HTERT RPE-1 (cell line): ENCODE measurements around the gene PCDHGB2.
"Not testable (repeated sequence)": the region's sequence is repeated elsewhere in the genome, so short reads cannot be mapped to it uniquely, and the experiment has no call there.

Source experiments
- in situ Hi-C: fragments of 300-500 bp; cut with MboI; formaldehyde crosslinking; loops from 4 replicates; pipeline ENCODE4 v1.14.3; 2020; ENCODE audit warnings: low sequenced_read_pairs

Gene PCDHGB2

GRCh38 chr5:141349917-141350619 is 9.7 kb upstream of the PCDHGB2 start, which contains the start of gene PCDHGB1:
Gene PCDHGB1, plus strand, starts transcription at chr5:141350099. Its CDS starts 162 bp downstream, at chr5:141350261.
- in situ Hi-C loops, result no loop called here

GRCh38 chr5:141351591-141351990 is 8.2 kb upstream of the PCDHGB2 start:
- in situ Hi-C loops, result no loop called here

- in situ Hi-C loops, result no loop called here
Measured at GRCh38 chr5:141354900-141355469, 4.8 kb upstream of the PCDHGB2 start, which contains the start of gene PCDHGA4. Gene PCDHGA4, plus strand, starts transcription at chr5:141355021. Its CDS starts 87 bp downstream, at chr5:141355108.

- in situ Hi-C loops, result no loop called here
Measured at GRCh38 chr5:141355641-141356040, 4.2 kb upstream of the PCDHGB2 start.

GRCh38 chr5:141356133-141356532 is 3.7 kb upstream of the PCDHGB2 start:
- in situ Hi-C loops, result no loop called here

- in situ Hi-C loops, result no loop called here
Measured at GRCh38 chr5:141356950-141357349, 2.8 kb upstream of the PCDHGB2 start.

GRCh38 chr5:141360685-141361084 is 891 bp downstream of the PCDHGB2 start:
- in situ Hi-C loops, result no loop called here

GRCh38 chr5:141362719-141363118 is 2.9 kb downstream of the PCDHGB2 start:
- in situ Hi-C loops, result no loop called here

GRCh38 chr5:141363952-141364660 is 4.3 kb downstream of the PCDHGB2 start, which contains the start of gene PCDHGA5:
Gene PCDHGA5, plus strand, starts transcription at chr5:141364162. Its CDS starts 169 bp downstream, at chr5:141364331.
- in situ Hi-C loops, result no loop called here

GRCh38 chr5:141366016-141366896 is 6.5 kb downstream of the PCDHGB2 start:
- in situ Hi-C loops, result no loop called here

GRCh38 chr5:141369994-141370848 is 10.4 kb downstream of the PCDHGB2 start, which contains the start of gene PCDHGB3:
Gene PCDHGB3, plus strand, starts transcription at chr5:141370242. Its CDS starts 153 bp downstream, at chr5:141370395.
- in situ Hi-C loops, result no loop called here

- in situ Hi-C loops, result no loop called here
Measured at GRCh38 chr5:141371572-141372475, 12.0 kb downstream of the PCDHGB2 start.

- in situ Hi-C loops, result no loop called here
Measured at GRCh38 chr5:141373673-141374317, 14.0 kb downstream of the PCDHGB2 start, which contains the start of gene PCDHGA6. Gene PCDHGA6, plus strand, starts transcription at chr5:141373891. Its CDS starts 193 bp downstream, at chr5:141374084.

GRCh38 chr5:141374627-141375026 is 14.8 kb downstream of the PCDHGB2 start:
- in situ Hi-C loops, result no loop called here

GRCh38 chr5:141375444-141376155 is 15.8 kb downstream of the PCDHGB2 start:
- in situ Hi-C loops, result not testable (repeated sequence)

GRCh38 chr5:141382469-141383294 is 22.9 kb downstream of the PCDHGB2 start, which contains the start of gene PCDHGA7:
Gene PCDHGA7, plus strand, starts transcription at chr5:141382742. Its CDS starts 158 bp downstream, at chr5:141382900.
- in situ Hi-C loops, result no loop called here
